GM19468 (cell line): Measurements from ENCODE around the gene TEX12.

Source experiments
- ATAC-seq: cut with Tn5 transposase; IDR thresholded peaks from one replicate; pipeline ENCODE4 v1.9.1; 2021; ENCODE audit warnings: mild to moderate bottlenecking, moderate library complexity, moderate number of reproducible peaks; ENCODE audit not compliant: unreplicated experiment; ENCODE audit errors: extremely low read depth

TEX12 gene

DNA sequence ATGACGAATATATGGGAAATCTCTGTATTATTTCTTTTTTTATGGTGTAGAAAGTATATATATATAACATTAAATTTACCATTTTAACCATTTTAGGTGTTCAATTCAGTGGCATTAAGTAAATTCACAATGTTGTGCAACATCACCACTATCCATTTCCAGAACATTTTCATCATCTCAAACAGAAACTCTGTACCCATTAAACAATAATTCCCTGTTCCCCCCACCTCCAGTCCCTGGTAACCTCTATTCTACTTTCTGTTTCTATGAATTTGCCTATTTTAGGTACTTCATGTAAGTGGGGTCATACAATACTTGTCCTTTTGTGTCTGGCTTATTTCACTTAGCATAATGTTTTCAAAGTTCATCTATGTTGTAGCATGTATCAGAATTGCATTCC is 43.7 kb downstream of the TEX12 start:
- no peak for ATAC-seq

DNA sequence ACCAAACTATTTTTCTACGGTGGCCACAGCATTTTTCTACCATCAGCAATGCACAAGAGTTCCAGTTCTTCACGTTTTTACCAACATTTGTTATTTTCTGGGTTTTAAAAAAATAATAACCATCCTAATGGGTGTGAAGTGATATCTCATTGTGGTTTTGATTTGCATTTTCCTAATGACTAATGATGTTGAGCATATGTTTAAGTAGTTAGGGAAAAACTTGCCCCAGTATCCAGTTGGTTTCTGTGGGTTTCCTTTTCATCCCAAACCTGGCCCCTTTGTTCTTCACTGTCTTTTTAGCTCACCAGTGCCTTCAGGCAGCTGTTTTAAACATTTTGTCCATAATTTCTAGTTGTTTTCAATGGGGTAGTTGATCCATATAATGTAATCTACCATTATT is 44.4 kb downstream of the TEX12 start:
- ATAC-seq = no peak

DNA sequence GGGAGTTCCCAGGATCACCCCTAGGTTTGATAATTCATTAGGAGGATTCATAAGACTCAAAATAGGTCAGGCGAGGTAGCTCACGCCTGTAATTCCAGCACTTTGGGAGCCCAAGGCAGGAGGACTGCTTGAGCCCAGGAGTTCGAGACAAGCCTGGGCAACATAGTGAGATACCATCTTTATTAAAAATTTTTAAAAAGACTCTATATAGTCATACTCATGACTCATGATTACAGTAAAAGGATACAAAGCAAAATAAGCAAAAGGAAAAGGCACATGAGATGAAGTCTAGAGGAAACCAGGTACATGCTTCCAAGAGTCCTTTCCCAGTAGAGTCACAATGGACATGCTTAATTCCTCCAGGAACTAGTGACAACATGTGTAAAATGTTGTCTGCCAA is 45.1 kb downstream of the TEX12 start:
- ATAC-seq = no peak

DNA sequence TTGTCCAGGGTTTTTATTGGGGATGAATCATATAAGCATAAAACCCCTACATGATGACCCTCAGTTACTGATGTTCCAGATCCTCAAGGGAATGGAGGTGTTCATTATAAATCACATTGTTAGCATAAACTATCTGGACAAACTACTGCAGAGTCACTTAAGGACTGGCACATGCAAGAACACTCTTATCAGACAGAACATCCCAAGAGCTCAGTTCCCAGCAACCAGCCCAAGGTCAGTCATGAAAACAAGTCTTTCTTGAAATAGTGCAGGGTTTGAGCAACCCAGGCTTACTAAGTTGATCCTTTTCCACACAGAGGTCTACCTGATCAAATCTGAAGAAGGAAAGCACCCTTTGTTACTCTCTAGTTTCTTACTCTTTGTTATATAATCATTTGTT is 45.5 kb downstream of the TEX12 start:
- ATAC-seq = no peak

DNA sequence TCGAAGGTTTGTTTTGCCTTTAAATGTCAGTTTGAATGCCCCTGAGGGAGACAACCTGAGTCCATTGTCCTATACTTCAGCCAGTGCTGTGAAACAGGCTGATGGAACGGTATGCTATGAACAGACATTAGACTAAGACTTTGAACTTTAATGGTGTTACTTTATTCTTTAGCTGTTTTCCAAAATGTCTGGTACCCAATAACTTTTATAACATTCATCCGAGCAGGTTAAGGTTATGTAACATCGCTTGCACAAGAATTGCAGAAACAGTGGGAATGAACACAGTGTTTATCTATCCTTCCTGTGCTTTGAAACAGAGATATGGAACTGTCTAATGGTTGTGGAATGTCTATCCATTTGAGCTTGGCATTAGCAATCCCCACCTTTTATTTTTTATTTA is 46.6 kb downstream of the TEX12 start:
- ATAC-seq = no peak

DNA sequence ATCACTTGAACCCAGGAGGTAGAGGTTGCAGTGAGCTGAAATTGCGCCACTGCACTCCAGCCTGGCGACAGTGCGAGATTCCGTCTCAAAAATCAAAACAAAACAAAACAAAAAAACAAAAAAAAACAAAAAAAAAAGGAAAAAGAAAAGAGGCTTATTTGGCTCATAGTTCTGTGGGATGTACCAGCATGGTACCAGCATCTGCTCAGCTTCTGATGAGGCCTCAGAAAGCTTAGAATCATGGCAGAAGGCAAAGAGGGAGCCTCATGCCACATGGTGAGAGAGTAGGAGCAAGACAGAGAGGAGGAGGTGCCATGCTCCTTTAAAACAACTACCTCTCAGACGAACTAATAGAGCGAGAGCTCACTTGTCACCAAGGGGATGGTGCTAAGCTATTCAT is 48.4 kb downstream of the TEX12 start:
- no peak for ATAC-seq

DNA sequence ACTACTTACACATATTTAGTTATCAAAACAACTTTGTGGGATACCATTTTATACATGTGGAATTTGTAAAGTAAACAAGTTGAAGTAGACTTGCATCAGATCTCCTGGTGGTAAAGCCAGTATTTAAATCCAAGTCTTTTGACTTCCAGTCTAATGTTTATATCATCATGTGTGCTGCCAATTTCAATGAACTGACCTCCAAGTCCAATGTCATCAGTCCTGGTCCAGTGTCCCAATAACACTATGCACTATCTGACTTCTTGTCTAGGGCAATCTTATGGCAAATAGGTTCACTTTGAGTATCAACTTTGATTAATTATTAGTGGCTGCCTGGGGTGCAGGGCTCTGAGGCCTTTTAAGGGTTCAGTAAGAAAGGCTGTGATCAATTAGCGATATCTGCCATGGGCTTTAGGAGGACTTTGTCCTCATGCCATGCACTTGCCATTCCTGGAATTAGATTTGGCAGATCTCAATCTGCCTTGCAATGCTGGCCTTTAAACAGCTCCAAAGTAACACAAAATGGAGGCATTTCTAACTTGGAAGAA is 49.5 kb downstream of the TEX12 start:
- no peak for ATAC-seq

DNA sequence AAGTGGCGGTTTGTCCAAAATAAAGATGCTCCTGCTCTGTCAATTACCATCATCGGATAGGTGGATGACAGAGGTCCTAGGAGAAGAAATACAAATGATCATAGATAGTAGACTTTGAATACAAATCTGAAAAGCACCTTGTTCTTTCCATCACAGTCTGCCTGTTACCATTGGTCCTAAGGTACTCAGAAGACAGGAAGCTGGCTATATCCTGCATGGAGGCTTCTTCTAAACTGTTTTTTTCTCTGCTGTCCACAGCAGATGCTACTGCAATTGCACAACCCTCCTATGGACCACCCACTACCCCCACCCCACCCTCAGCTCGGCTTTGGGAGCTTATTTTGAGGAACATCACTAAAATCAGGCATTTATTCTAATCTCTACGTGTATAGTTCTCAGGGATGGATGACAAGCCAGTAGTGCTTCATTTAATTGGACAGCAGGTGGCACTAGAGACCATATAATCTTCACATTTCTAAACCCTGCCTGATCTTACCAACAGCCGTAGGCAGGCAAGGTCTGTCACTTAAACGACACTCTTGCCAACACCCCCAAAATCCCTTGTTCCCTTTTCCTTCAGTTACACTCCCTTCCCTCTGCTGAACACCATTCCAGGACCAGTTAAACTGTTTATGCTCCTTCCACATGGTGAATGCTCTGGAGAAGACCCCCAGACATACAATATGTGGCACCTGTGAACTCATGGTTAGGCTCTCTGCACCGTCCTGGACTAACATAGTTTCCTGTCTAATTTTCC is 52.5 kb downstream of the TEX12 start:
- ATAC-seq = peak; percentile 85

DNA sequence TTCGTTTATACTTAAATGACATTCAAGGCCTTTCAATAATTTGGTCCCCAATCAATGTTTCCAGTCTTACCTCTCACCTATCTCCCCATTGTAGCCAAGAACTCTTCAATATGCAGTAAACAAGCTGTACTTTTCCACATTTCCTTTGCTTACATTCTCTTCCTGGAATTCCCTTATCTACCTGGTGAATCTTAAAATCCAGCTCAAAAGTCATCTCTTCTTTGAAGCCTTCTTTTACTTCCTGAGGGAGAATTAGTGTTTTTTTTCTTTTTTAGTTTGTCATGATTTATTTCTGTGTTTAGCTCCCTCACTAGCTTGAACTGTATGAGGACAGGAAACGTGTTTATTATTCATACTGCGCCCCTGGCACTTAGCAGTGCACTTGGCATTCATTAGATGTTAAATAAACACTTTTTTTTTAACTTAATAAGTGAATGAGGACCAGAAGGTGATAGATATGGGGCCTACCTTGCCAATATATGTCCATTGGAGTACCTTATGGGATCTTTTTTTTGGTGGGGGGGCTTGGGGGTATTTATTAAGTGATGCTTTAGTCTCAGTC is 54.2 kb downstream of the TEX12 start:
- no peak for ATAC-seq
